Cardiac muscle cell (in vitro differentiated cells and primary cell): ENCODE measurements around the gene FOXO4. TPM values are rescaled to one million over a fixed set of nuclear protein-coding genes. Genes with fewer than 3 reads are reported as not detected.
"Not testable (repeated sequence)": the region's sequence is repeated elsewhere in the genome, so short reads cannot be mapped to it uniquely, and the experiment has no call there.

Experiments used
- DNase-seq, 2 donors: peaks; one replicate each; pipeline versions ENCODE4 v3.0.0 to v3.0.0-alpha.2; 2010 to 2017; ENCODE audit warnings: low read depth in 1 of 2, low spot score in 1 of 2
- H3K27ac ChIP-seq: fragments of 200-600 bp; sonication (generic); 2 replicates; pipeline ENCODE4 v1.5.1; 2016
- H3K27me3 ChIP-seq: fragments of 200-600 bp; sonication (generic); 2 replicates; pipeline ENCODE4 v1.6.0; 2016; ENCODE audit warnings: control low read depth
- H3K36me3 ChIP-seq: fragments of 200-600 bp; sonication (generic); 2 replicates; pipeline ENCODE4 v1.5.1; 2016; ENCODE audit warnings: control low read depth
- H3K4me1 ChIP-seq: fragments of 200-600 bp; sonication (generic); 2 replicates; pipeline ENCODE4 v1.8.1; 2017; ENCODE audit warnings: low read depth, mild to moderate bottlenecking, mixed run types
- H3K4me3 ChIP-seq: fragments of 200-600 bp; sonication (generic); 2 replicates; pipeline ENCODE4 v1.5.1; 2016; ENCODE audit warnings: mild to moderate bottlenecking
- H3K9me3 ChIP-seq: fragments of 200-600 bp; sonication (generic); 2 replicates; pipeline ENCODE4 v1.5.1; 2017; ENCODE audit warnings: low read depth, mild to moderate bottlenecking, control low read depth
- CTCF ChIP-seq: IDR thresholded peaks from 2 replicates; pipeline ENCODE4 v1.5.1; 2012; ENCODE audit warnings: low read depth, mild to moderate bottlenecking, low read length
- polyA plus RNA-seq: library from polyadenylated mRNA; unstranded; fragments of >200 nt; fragmentation: Nextera tagmentation; extraction: Ambion mirVana; gene quantifications from 2 replicates; pipeline ENCODE4 v1.2.1, GENCODE V29; 2016
- total RNA-seq: library from RNA; depleted of rRNA; stranded (reverse); fragments of >200 nt; gene quantifications from 2 replicates; pipeline ENCODE4 v1.2.3, GENCODE V29; 2016

The FOXO4 gene
- total RNA-seq = 16.7 and 24.2 TPM in 2 replicates
- 7.8 and 14.5 TPM in 2 replicates for polyA plus RNA-seq

GRCh38 chrX:71095555-71095980 is at the start of gene FOXO4:
TSS of gene FOXO4 (plus strand) at chrX:71095851. CDS start at chrX:71096529, 678 bp downstream.
- Histone ChIP-seq H3K27me3 (no peaks in the 10 kb centered on the region), H3K4me1 (peaks cover 3% of the 10 kb centered on the region), H3K9me3 (no peaks in the 10 kb centered on the region), H3K4me3 (peak within 1 kb of the TSS; percentile 60), H3K36me3 (no peaks in the 10 kb centered on the region), H3K27ac (peak within 1 kb of the TSS; percentile 66)
- TF ChIP-seq CTCF = no peak
- peak; percentile 90 to 91 for DNase-seq

DNA sequence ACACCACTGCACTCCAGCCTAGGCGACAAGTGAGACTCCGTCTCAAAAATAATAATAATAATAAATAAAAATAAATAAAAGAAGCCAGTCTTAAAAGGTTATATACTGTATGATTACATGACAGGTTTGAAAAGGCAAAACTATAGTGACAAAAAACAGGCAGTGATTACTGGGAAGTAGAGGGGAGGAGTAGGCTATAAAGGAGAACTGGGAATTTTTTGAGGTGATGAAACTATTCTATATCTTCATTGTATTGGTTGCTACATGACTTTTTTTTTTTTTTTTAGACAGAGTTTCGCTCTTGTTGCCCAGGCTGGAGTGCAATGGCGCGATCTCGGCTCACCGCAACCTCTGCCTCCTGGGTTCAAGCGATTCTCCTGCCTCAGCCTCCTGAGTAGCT is 47.8 kb upstream of the FOXO4 start:
- not testable (repeated sequence) for H3K9me3 ChIP-seq

DNA sequence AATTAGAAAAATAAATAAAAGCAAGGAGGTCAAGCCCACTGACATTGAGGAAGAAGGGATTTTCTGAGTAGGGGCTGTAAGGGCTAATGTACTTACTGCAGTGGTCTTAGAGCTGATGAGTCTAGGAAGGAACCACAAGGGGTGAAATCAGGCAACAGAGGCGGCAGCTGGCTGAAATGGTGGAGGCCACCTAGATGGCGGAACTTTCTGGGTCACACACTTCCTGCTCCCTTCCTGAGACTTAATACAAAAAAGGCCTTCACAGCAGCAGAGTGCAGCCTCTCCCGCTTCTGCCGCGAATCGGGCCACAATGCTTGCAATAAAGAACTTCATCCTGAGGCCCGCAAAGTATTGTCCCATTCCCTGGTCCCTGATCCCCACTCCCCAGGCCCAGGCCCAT is 42.9 kb upstream of the FOXO4 start:
- Histone ChIP-seq H3K27ac (peak overlapping the region; percentile 18), H3K4me3 (peak overlapping the region; percentile 13), H3K36me3 (no peaks in the 10 kb centered on the region), H3K4me1 (no peaks in the 10 kb centered on the region), H3K27me3 (no peaks in the 10 kb centered on the region), H3K9me3 (no peaks in the 10 kb centered on the region)
- TF ChIP-seq CTCF = no peak
- DNase-seq = no peak

More for the DNA sequence above, 47.8 kb upstream of the FOXO4 start:
- not testable (repeated sequence) for H3K27me3 ChIP-seq, H3K4me1 ChIP-seq, H3K36me3 ChIP-seq, H3K27ac ChIP-seq, H3K4me3 ChIP-seq, DNase-seq

DNA sequence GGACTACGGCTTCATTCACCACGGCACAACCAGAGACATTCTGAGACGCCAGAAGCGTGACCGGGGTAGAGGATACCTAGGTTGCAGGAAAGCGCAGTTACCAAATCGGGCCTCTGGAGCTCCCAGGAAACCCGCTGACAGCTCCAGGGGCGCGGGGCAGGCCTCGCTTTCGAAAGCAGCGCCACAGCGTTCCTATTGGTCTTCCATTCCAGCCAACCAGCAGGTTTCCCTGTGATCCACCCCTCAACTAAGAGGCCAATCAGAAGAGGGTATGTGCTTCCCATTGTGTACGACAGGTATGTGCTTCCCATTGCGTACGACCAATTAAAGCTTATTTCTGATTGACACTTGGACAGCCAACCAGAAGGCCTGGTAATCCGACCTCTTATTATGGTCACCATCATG is 42.4 kb upstream of the FOXO4 start:
- peak overlapping the region; percentile 13 for H3K4me3 ChIP-seq
- no peaks in the 10 kb centered on the region for H3K9me3 ChIP-seq
- peak overlapping the region; percentile 18 for H3K27ac ChIP-seq
- peak; percentile 48 to 75 for DNase-seq
- no peak for TF ChIP-seq CTCF
- H3K4me1 ChIP-seq = no peaks in the 10 kb centered on the region
- no peaks in the 10 kb centered on the region for H3K27me3 ChIP-seq
- no peaks in the 10 kb centered on the region for H3K36me3 ChIP-seq

- Histone ChIP-seq H3K4me1 (no peaks in the 10 kb centered on the region), H3K27me3 (no peaks in the 10 kb centered on the region), H3K36me3 (peaks cover 2% of the 10 kb centered on the region), H3K27ac (no peak overlapping the region), H3K9me3 (no peaks in the 10 kb centered on the region), H3K4me3 (no peak overlapping the region)
- no peak for TF ChIP-seq CTCF
- peak in 1 of 2 donors; percentile 63 for DNase-seq
These were observed 38.8 kb upstream of the FOXO4 start for GRCh38 chrX:71056867-71057266.

DNA sequence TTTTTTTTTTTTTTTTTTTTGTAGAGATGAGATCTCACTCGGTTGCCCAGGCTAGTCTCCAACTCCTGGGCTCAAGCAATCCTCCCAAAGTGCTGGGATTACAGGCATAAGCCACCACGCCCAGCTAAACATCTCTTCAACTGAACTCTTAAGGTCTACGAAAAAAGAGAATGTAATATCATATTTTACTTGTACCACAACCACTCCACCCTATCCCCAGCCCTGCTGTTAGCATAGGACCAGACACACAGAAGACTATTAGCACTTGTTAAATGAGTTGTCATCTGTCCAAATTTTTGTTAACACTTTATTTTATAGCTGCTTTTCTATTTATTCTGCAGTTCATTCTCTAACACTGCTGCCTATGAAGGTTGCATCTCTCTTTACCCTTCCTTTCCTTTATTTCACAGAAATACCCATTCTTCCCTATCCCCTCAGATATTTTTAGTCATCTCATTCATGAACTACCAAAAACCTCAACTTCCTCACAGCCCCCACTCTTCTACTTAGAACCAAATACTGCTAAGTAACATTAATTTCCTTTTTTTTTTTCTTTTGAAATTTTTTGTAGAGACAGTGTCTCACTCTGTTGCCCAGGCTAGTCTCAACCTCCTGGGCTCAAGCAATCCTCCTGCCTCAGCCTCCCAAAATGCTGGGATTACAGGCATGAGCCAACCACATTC is 37.7 kb upstream of the FOXO4 start:
- Histone ChIP-seq H3K4me1 (no peaks in the 10 kb centered on the region), H3K9me3 (no peaks in the 10 kb centered on the region), H3K27ac (no peak overlapping the region), H3K4me3 (no peak overlapping the region), H3K36me3 (peaks cover 2% of the 10 kb centered on the region), H3K27me3 (no peaks in the 10 kb centered on the region)
- no peak for TF ChIP-seq CTCF
- DNase-seq = no peak
